CD4-positive, CD25-positive, alpha-beta regulatory T cell (primary cell): Measurements from ENCODE around the gene RASL10B. TPM values are rescaled to one million over a fixed set of nuclear protein-coding genes. Genes with fewer than 3 reads are reported as not detected.

Source experiments
- ATAC-seq, 2 donors: fragments of 150-1000 bp; cut with Tn5 transposase; one replicate each; pipeline ENCODE4 v1.10.0; 2021; ENCODE audit warnings: low read depth in 2 of 2, moderate number of reproducible peaks in 2 of 2, moderate library complexity in 1 of 2
- DNase-seq, 3 donors: peaks; one replicate each; pipeline versions ENCODE4 v3.0.0 to v3.0.0-alpha.2; 2012 to 2022; ENCODE audit warnings: mixed read lengths in 1 of 3
- H3K27ac ChIP-seq: one replicate; pipeline ENCODE4 v1.7.0; 2013; ENCODE audit warnings: mild to moderate bottlenecking, low read length; ENCODE audit not compliant: insufficient read depth, poor library complexity, severe bottlenecking
- H3K27me3 ChIP-seq: one replicate; pipeline ENCODE4 v1.7.0; 2013; ENCODE audit warnings: low read length; ENCODE audit not compliant: control insufficient read depth, insufficient read depth
- H3K36me3 ChIP-seq: one replicate; pipeline ENCODE4 v1.7.0; 2013; ENCODE audit warnings: mild to moderate bottlenecking, low read length, moderate library complexity; ENCODE audit not compliant: control insufficient read depth, insufficient read depth
- H3K4me1 ChIP-seq: 2 replicates; pipeline ENCODE4 v1.7.0; 2013; ENCODE audit warnings: mild to moderate bottlenecking, low read length; ENCODE audit not compliant: insufficient read depth, control insufficient read depth, poor library complexity, severe bottlenecking
- H3K4me3 ChIP-seq: one replicate; pipeline ENCODE4 v1.7.0; 2013; ENCODE audit warnings: low read depth, mild to moderate bottlenecking, low read length, moderate library complexity
- H3K9me3 ChIP-seq, 2 experiments: 1 replicate in 1 of 2; 2 replicates in 1 of 2; pipeline ENCODE4 v1.7.0; 2013; ENCODE audit warnings: low read length in 2 of 2, mild to moderate bottlenecking in 1 of 2, moderate library complexity in 1 of 2; ENCODE audit not compliant: control insufficient read depth in 2 of 2
- H3K27ac Mint-ChIP-seq, 3 donors: one replicate each; pipeline ENCODE4 v1.8.0; 2020 to 2022; ENCODE audit warnings: mild to moderate bottlenecking in 3 of 3, mixed read lengths in 3 of 3, moderate library complexity in 2 of 3
- H3K27me3 Mint-ChIP-seq: one replicate; pipeline ENCODE4 v1.8.0; 2022; ENCODE audit warnings: mild to moderate bottlenecking, mixed read lengths
- H3K36me3 Mint-ChIP-seq: one replicate; pipeline ENCODE4 v1.8.0; 2020; ENCODE audit warnings: mixed read lengths
- H3K4me1 Mint-ChIP-seq, 4 donors: one replicate each; pipeline ENCODE4 v1.8.0; 2020 to 2022; ENCODE audit warnings: mixed read lengths in 4 of 4, mild to moderate bottlenecking in 1 of 4
- H3K4me3 Mint-ChIP-seq, 4 donors: one replicate each; pipeline ENCODE4 v1.8.0; 2020 to 2022; ENCODE audit warnings: mild to moderate bottlenecking in 4 of 4, mixed read lengths in 4 of 4, moderate library complexity in 3 of 4
- H3K9me3 Mint-ChIP-seq, 7 donors: one replicate each; pipeline ENCODE4 v1.8.0; 2020 to 2022; ENCODE audit warnings: mixed read lengths in 7 of 7, mild to moderate bottlenecking in 3 of 7, moderate library complexity in 2 of 7
- polyA plus RNA-seq, 4 donors: library from polyadenylated mRNA; unstranded; fragments of 300-500 nt; fragmentation: Illumina TruSeq; gene quantifications; one replicate each; pipeline ENCODE4 v1.2.3, GENCODE V29; 2021
- total RNA-seq: library from RNA; stranded (reverse); gene quantifications from one replicate; pipeline ENCODE4 v1.2.3, GENCODE V29; 2022

RASL10B gene
- total and polyA plus RNA-seq, 5 donors from 2014 or later, result 0.14 TPM; not detected in 4

DNA sequence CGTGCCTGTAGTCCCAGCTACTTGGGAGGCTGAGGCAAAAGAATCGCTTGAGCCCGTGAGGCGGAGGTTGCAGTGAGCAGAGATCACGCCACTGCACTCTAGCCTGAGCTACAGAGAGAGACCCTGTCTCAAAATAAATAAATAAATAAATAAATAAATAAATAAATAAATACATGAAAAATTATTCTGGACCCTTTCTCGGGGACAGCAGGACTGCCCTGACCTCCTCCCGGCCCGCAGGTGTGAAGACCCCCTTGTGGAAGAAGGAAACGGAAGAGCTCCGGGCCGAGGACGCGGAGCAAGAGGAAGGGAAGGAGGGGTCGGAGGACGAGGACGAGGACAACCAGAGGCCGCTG, 32.3 kb downstream of the RASL10B start:
- Histone ChIP-seq H3K27ac (no peak overlapping the region), H3K27me3 (no peaks in the 10 kb centered on the region), H3K9me3 (no peaks in the 10 kb centered on the region), H3K36me3 (no peaks in the 10 kb centered on the region), H3K4me1 (peaks cover 11% of the 10 kb centered on the region), H3K4me3 (no peak overlapping the region)
- DNase-seq (no peak), ATAC-seq (no peak)
- Mint-ChIP-seq H3K9me3 (no peaks in the 10 kb centered on the region), H3K27ac (peak overlapping the region in 1 of 3 donors; percentile 66), H3K27me3 (peaks cover 23% of the 10 kb centered on the region), H3K4me3 (peak overlapping the region in 3 of 4 donors; percentile 91 to 95 (median 91)), H3K36me3 (peaks cover 3% of the 10 kb centered on the region), H3K4me1 (peaks cover 0 to 9% (median 3%) of the 10 kb centered on the region in 4 donors)

DNA sequence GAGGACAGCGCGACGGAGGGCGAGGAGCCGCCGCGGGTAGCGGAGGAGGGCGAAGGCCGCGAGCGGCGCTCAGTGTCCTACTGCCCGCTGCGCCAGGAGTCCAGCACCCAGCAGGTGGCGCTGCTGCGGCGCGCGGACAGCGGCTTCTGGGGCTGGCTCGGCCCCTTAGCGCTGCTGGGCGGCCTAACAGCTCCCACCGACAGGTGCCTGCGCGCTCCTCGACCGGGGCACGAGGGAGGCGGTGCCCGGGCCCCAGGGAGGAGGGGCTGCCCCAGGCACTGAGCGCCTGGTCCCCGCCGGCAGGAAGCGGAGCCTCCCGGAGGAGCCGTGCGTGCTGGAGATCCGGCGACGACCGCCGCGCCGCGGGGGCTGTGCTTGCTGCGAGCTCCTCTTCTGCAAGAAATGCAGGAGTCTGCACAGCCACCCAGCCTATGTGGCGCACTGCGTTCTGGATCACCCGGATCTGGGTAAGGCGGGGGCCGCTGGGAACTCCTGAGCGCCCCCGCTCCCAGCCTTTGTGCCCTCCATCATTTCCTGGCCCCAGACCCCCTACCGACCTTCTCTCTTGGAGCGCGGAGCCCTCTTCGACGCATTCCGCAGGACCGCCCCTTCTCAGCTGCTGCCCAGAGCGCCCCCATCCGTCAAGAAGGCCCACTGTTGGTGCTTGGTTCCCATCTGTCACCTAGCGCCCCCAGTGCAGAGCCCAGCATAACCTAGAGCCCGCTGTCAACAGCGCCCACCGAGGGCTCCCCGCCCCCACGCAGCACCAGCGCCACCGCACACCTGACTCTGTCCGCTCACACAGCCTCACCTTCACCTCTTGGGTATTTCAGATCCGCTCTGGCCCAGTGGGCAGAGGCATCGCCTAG, 32.9 kb downstream of the RASL10B start:
- Histone ChIP-seq H3K9me3 (no peaks in the 10 kb centered on the region), H3K27me3 (no peaks in the 10 kb centered on the region), H3K4me3 (no peak overlapping the region), H3K4me1 (peaks cover 11% of the 10 kb centered on the region), H3K36me3 (no peaks in the 10 kb centered on the region), H3K27ac (peak overlapping the region; percentile 47)
- DNase-seq, result peak; percentile 76 to 91 (median 81)
- H3K27ac Mint-ChIP-seq, result peak overlapping the region; percentile 71 to 83 (median 73)
- H3K9me3 Mint-ChIP-seq, result no peaks in the 10 kb centered on the region
- H3K27me3 Mint-ChIP-seq, result peaks cover 23% of the 10 kb centered on the region
- H3K4me3 Mint-ChIP-seq, result peak overlapping the region; percentile 91 to 98 (median 93)
- H3K36me3 Mint-ChIP-seq, result peaks cover 3% of the 10 kb centered on the region
- peaks cover 0 to 9% (median 3%) of the 10 kb centered on the region in 4 donors for H3K4me1 Mint-ChIP-seq
- peak; percentile 84 to 86 for ATAC-seq

GRCh38 chr17:35765086-35765710, 33.8 kb downstream of the RASL10B start:
- Mint-ChIP-seq H3K27me3 (peaks cover 23% of the 10 kb centered on the region), H3K27ac (peak overlapping the region in 2 of 3 donors; percentile 73 to 83), H3K9me3 (no peaks in the 10 kb centered on the region), H3K4me3 (peak overlapping the region in 3 of 4 donors; percentile 91 to 95 (median 91)), H3K36me3 (peaks cover 1% of the 10 kb centered on the region), H3K4me1 (peaks cover 0 to 9% (median 3%) of the 10 kb centered on the region in 4 donors)
- no peaks in the 10 kb centered on the region for H3K9me3 ChIP-seq
- H3K4me3 ChIP-seq, result no peak overlapping the region
- no peak for ATAC-seq
- H3K27ac ChIP-seq, result no peak overlapping the region
- no peaks in the 10 kb centered on the region for H3K27me3 ChIP-seq
- no peak for DNase-seq
- no peaks in the 10 kb centered on the region for H3K36me3 ChIP-seq
- peaks cover 11% of the 10 kb centered on the region for H3K4me1 ChIP-seq

DNA sequence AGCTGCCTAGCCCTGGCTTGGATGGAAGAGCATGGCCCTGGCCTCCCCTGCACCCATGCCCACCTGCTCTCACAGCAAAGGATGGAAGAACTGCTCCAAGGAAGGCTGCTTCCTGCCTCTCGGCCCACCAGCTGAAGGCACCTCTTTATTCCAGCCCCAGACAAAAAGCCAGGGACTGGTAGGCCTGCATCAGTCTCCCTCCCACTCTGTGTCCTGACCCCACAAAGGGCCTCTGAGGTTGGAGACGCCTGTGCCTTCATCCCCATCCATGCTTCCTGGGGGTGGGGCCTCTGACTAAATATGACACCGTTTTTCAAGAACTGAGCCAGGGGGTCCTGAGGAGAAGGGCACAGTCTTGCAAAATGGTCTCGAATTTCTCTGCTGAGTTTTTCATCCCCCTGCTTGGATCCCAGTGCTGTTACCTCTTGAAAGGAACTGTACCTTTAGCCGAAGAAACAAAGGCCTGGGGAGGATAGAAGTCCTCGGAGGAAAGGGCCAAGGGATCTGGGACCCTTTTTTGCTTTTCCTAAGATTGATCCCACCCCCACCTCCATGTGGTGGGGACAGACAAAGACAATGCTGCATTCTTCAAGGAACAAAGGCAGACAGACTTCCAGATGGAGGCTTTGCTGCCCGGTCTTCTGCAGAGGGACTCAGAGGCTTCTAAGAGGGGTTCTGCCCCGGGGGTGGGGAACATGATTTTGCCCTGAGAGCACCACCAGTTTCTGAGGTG, 34.5 kb downstream of the RASL10B start:
- Histone ChIP-seq H3K4me3 (no peak overlapping the region), H3K27me3 (no peaks in the 10 kb centered on the region), H3K4me1 (peaks cover 11% of the 10 kb centered on the region), H3K36me3 (no peaks in the 10 kb centered on the region), H3K9me3 (no peaks in the 10 kb centered on the region), H3K27ac (no peak overlapping the region)
- DNase-seq (no peak), ATAC-seq (no peak)
- Mint-ChIP-seq H3K36me3 (no peaks in the 10 kb centered on the region), H3K27me3 (peaks cover 23% of the 10 kb centered on the region), H3K27ac (no peak overlapping the region), H3K9me3 (no peaks in the 10 kb centered on the region), H3K4me3 (peak overlapping the region in 2 of 4 donors; percentile 73 to 95), H3K4me1 (peaks cover 0 to 8% (median 3%) of the 10 kb centered on the region in 4 donors)

DNA sequence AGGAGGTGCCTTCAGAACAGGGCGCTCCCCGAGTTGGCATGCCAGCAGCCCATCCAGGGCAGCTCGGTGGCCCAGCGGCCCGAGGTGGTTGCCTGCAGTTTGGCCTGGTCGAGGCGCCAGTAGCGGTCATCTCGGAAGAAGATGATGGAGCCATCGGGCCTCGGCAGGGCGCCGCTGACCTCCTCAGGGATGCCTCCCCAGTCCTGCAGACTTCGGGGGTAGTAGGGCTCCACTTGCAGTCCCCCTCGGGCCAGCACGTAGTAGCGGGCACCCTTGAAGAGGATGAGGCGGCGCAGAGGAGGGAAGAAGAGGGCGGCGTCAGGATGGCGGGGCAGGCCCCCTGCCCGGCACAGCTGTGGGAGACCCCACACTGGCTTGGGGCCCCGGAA, 35.0 kb downstream of the RASL10B start:
- Mint-ChIP-seq H3K27me3 (peaks cover 21% of the 10 kb centered on the region), H3K4me1 (peaks cover 0 to 8% (median 3%) of the 10 kb centered on the region in 4 donors), H3K4me3 (peak overlapping the region in 1 of 4 donors; percentile 68), H3K36me3 (no peaks in the 10 kb centered on the region), H3K9me3 (no peaks in the 10 kb centered on the region), H3K27ac (no peak overlapping the region)
- Histone ChIP-seq H3K4me1 (peaks cover 11% of the 10 kb centered on the region), H3K36me3 (no peaks in the 10 kb centered on the region), H3K9me3 (no peaks in the 10 kb centered on the region), H3K27me3 (no peaks in the 10 kb centered on the region), H3K4me3 (no peak overlapping the region), H3K27ac (no peak overlapping the region)
- DNase-seq (no peak), ATAC-seq (no peak)

- H3K27ac ChIP-seq, result no peak overlapping the region
- H3K9me3 ChIP-seq, result no peaks in the 10 kb centered on the region
- Mint-ChIP-seq H3K4me3 (peak overlapping the region in 1 of 4 donors; percentile 68), H3K4me1 (peaks cover 0 to 8% (median 3%) of the 10 kb centered on the region in 4 donors), H3K27me3 (peaks cover 16% of the 10 kb centered on the region), H3K36me3 (no peaks in the 10 kb centered on the region), H3K9me3 (no peaks in the 10 kb centered on the region), H3K27ac (no peak overlapping the region)
- ATAC-seq, result no peak
- no peaks in the 10 kb centered on the region for H3K36me3 ChIP-seq
- no peaks in the 10 kb centered on the region for H3K27me3 ChIP-seq
- H3K4me3 ChIP-seq, result no peak overlapping the region
- peaks cover 11% of the 10 kb centered on the region for H3K4me1 ChIP-seq
- DNase-seq, result peak in 2 of 3 donors; percentile 28 to 46
Measured at GRCh38 chr17:35766903-35767510, 35.6 kb downstream of the RASL10B start.

DNA sequence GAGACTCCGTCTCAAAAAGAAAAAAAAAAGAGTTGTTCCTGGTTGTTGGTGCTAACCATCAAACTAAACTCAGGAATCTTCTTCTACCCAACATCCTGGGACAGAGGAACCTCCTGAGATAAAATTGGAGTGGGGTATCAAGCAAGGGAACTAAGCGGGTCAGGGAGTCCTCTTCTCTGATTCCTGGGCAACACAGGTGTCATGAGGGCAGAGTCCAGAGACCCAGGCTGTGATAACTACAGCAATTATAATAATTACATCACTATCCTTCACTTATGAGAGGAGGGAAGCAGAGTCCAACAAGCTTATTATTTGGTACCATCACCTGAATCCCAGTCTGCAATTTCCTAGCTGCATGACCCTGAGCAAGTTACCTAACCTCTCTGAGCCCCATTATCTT, 37.4 kb downstream of the RASL10B start:
- DNase-seq (no peak), ATAC-seq (no peak)
- Mint-ChIP-seq H3K9me3 (no peaks in the 10 kb centered on the region), H3K36me3 (no peaks in the 10 kb centered on the region), H3K4me1 (peaks cover 0 to 8% (median 3%) of the 10 kb centered on the region in 4 donors), H3K27me3 (peaks cover 19% of the 10 kb centered on the region), H3K4me3 (no peak overlapping the region), H3K27ac (no peak overlapping the region)
- peaks cover 10% of the 10 kb centered on the region for H3K4me1 ChIP-seq
- H3K27me3 ChIP-seq, result peaks cover 2% of the 10 kb centered on the region
- no peaks in the 10 kb centered on the region for H3K9me3 ChIP-seq
- H3K36me3 ChIP-seq, result no peaks in the 10 kb centered on the region
- no peak overlapping the region for H3K27ac ChIP-seq
- no peak overlapping the region for H3K4me3 ChIP-seq
